Nephron (organoid): ENCODE measurements around the gene CNGA3.

Source experiments
- H3K27ac Mint-ChIP-seq, 3 experiments: 2 replicates each; pipeline ENCODE4 v1.8.0; 2020; ENCODE audit warnings: mixed read lengths in 3 of 3, mild to moderate bottlenecking in 2 of 3, moderate library complexity in 1 of 3
- H3K27me3 Mint-ChIP-seq: 2 replicates; pipeline ENCODE4 v1.8.0; 2021; ENCODE audit warnings: low read depth, mild to moderate bottlenecking, moderate library complexity, mixed read lengths
- H3K36me3 Mint-ChIP-seq: 2 replicates; pipeline ENCODE4 v1.8.0; 2020; ENCODE audit warnings: low read depth, mixed read lengths
- H3K4me1 Mint-ChIP-seq: 2 replicates; pipeline ENCODE4 v1.8.0; 2020; ENCODE audit warnings: mixed read lengths
- H3K4me3 Mint-ChIP-seq, 3 experiments: 2 replicates each; pipeline ENCODE4 v1.8.0; 2020; ENCODE audit warnings: mild to moderate bottlenecking in 3 of 3, mixed read lengths in 3 of 3, moderate library complexity in 2 of 3
- H3K9me3 Mint-ChIP-seq: 2 replicates; pipeline ENCODE4 v1.8.0; 2020; ENCODE audit warnings: mixed read lengths
- CTCF ChIP-seq, 3 experiments: fragments of 200-600 bp; sonication (generic); IDR thresholded peaks; one replicate each; pipeline ENCODE4 v1.5.0; 2021; ENCODE audit warnings: antibody characterized with exemption in 3 of 3; ENCODE audit not compliant: unreplicated experiment in 3 of 3

The CNGA3 gene

GRCh38 chr2:98390571-98391476 lies 44.6 kb downstream of the CNGA3 start:
- Mint-ChIP-seq H3K27ac (no peak overlapping the region), H3K4me3 (no peak overlapping the region), H3K27me3 (peaks cover 12% of the 10 kb centered on the region), H3K4me1 (no peaks in the 10 kb centered on the region), H3K36me3 (no peaks in the 10 kb centered on the region), H3K9me3 (no peaks in the 10 kb centered on the region)
- TF ChIP-seq CTCF (IDR thresholded peaks at IDR 0.05; ENCODE audit: unreplicated experiment in 3 of 3) = no peak

- no peaks in the 10 kb centered on the region for H3K9me3 Mint-ChIP-seq
- peaks cover 12% of the 10 kb centered on the region for H3K27me3 Mint-ChIP-seq
- H3K4me3 Mint-ChIP-seq = no peak overlapping the region
- H3K4me1 Mint-ChIP-seq = no peaks in the 10 kb centered on the region
- H3K27ac Mint-ChIP-seq = no peak overlapping the region
- no peaks in the 10 kb centered on the region for H3K36me3 Mint-ChIP-seq
- TF ChIP-seq CTCF (IDR thresholded peaks at IDR 0.05; ENCODE audit: unreplicated experiment in 3 of 3) = no peak
Observed at GRCh38 chr2:98391581-98392270, 45.5 kb downstream of the CNGA3 start.

GRCh38 chr2:98393354-98393753 lies 47.1 kb downstream of the CNGA3 start:
- Mint-ChIP-seq H3K4me3 (no peak overlapping the region), H3K9me3 (no peaks in the 10 kb centered on the region), H3K4me1 (no peaks in the 10 kb centered on the region), H3K27ac (no peak overlapping the region), H3K27me3 (no peaks in the 10 kb centered on the region), H3K36me3 (no peaks in the 10 kb centered on the region)
- no peak for TF ChIP-seq CTCF (IDR thresholded peaks at IDR 0.05; ENCODE audit: unreplicated experiment in 3 of 3)

GRCh38 chr2:98394595-98395153 lies 48.4 kb downstream of the CNGA3 start:
- Mint-ChIP-seq H3K27me3 (no peaks in the 10 kb centered on the region), H3K27ac (no peak overlapping the region), H3K4me3 (no peak overlapping the region), H3K9me3 (no peaks in the 10 kb centered on the region), H3K4me1 (no peaks in the 10 kb centered on the region), H3K36me3 (no peaks in the 10 kb centered on the region)
- no peak for TF ChIP-seq CTCF (IDR thresholded peaks at IDR 0.05; ENCODE audit: unreplicated experiment in 3 of 3)

GRCh38 chr2:98395977-98396376 lies 49.7 kb downstream of the CNGA3 start:
- H3K36me3 Mint-ChIP-seq = no peaks in the 10 kb centered on the region
- H3K4me3 Mint-ChIP-seq = no peak overlapping the region
- H3K4me1 Mint-ChIP-seq = no peaks in the 10 kb centered on the region
- peaks cover 5% of the 10 kb centered on the region for H3K27me3 Mint-ChIP-seq
- H3K27ac Mint-ChIP-seq = no peak overlapping the region
- no peaks in the 10 kb centered on the region for H3K9me3 Mint-ChIP-seq
- TF ChIP-seq CTCF (IDR thresholded peaks at IDR 0.05; ENCODE audit: unreplicated experiment in 3 of 3) = no peak
